Stimulated activated CD8-positive, alpha-beta memory T cell treated with anti-CD3 and anti-CD28 coated beads, Interleukin-7, amount 100 ng/mL, for 24 hours (primary cell): ENCODE measurements around the gene DGKB.

ENCODE experiments used
- DNase-seq: peaks from one replicate; pipeline ENCODE4 v3.0.0-alpha.2; 2020; ENCODE audit warnings: low read depth

The DGKB gene

DNA sequence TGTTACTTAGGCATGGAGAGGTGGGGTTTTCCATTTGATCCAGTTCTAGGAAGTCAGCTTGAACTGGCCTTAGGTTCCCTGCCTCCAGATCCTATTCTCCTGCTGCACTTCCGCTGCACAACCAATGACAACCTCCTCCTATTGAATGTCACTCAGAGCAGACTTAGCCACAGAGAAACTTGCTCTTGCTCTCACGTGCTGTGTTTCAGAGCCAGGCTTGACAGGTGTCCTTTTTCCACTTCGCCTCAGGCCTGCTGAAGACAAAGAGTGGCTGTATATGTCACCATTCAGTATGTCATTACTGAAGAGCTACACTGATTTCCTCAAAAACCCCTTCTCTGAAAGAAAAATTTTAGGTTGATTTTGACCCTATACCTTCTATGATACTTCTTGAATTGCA is 797.7 kb downstream of the DGKB start:
- no peak for DNase-seq

DNA sequence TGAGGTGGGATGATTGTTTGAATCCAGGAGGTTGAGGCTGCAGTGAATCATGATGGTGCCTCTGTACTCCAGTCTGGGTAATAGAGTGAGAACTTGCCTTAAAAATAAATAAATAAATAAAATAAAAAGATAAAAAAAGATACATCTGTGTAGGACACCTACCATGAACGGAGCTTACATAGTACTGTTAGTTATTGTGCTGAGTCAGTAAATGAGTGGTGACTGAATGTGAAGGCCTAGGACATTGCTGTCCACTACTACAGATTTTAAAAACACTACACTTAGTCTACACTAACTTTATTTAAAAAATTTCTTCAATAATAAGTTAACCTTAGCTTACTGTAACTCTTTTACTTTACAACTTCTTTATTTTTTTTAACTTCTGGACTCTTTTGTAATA is 806.4 kb downstream of the DGKB start:
- no peak for DNase-seq

DNA sequence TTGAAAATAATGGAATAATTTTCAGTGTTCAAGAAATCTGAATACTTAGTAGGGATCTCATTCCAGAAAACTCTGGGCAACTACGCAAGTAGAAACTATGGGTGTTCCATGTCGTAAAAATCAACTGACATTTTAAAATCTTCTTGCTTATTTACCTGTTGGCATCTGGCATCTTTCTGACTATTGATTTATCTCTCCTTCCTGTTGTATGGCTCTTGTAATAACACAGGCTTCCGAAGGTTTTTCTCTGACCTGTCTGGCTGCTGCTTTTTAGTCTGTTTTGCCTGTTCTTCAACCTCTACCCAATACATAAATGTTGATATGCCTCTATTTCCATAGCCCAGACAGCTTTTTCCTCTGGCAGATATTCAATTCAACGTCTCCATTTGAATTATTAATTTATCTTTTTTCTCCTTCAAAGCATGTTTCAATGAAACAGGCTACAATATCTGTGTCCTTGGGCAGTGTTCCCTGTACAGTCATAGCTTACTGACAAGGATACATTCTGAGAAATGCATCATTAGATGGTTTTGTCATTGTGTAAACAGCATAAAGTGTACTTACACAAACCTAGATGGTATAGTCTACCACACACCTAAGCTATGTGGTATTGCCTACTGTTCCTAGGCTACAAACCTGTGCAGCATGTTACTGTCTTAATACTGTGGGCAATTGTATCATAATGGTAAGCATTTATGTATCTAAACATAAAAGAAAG is 807.2 kb downstream of the DGKB start:
- no peak for DNase-seq
